HG03097 (cell line): ENCODE results near the gene BPIFB2.
"Not testable (repeated sequence)": the region's sequence is repeated elsewhere in the genome, so short reads cannot be mapped to it uniquely, and the experiment has no call there.

Source experiments
- ATAC-seq: cut with Tn5 transposase; IDR thresholded peaks from one replicate; pipeline ENCODE4 v1.9.1; 2021; ENCODE audit not compliant: unreplicated experiment, low FRiP score

Gene BPIFB2

DNA sequence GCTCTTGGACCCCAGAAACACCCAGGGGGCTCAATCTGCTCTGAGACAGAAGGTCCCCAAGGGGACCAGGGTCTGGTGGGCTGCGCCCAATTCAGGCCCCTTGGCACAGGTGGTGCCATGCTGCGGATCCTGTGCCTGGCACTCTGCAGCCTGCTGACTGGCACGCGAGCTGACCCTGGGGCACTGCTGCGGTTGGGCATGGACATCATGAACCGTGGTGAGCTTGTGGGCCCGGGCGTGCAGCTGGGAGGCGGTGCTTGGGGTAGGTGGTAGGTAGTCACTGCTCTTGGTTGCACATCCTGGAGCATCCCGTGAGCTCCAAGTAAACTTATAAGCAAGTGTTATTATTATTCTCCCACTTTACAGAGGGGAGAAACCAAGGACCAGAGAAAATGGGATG lies 24.0 kb downstream of the BPIFB2 start, which contains the start of gene BPIFB6:
BPIFB6 (plus strand) TSS at position 118 of the 400 bp plus-strand sequence; CDS start at position 118, 0 bp downstream.
- no peak for ATAC-seq

- ATAC-seq = no peak
Measured at GRCh38 chr20:33032555-33032954, 25.1 kb downstream of the BPIFB2 start.

GRCh38 chr20:33033381-33033780 lies 25.9 kb downstream of the BPIFB2 start:
- ATAC-seq = no peak

DNA sequence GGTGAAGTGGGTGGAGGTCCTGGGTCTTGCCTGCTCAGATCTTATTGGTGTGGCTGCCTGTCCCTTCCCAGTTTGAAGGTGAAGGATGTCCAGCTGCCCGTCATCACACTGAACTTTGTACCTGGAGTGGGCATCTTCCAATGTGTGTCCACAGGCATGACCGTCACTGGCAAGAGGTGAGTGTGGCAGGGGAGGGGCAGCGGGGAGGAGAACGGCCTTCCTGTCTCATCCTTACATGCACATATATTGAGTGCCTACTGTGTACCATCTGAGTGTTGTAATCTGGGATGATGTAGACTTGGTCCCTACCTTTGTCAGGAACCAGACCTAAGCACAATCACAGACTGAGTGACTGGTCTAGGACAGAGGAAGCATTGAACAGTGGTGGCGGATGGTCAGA lies 26.6 kb downstream of the BPIFB2 start:
- no peak for ATAC-seq

- no peak for ATAC-seq
Measured at GRCh38 chr20:33034901-33035492, 27.5 kb downstream of the BPIFB2 start.

DNA sequence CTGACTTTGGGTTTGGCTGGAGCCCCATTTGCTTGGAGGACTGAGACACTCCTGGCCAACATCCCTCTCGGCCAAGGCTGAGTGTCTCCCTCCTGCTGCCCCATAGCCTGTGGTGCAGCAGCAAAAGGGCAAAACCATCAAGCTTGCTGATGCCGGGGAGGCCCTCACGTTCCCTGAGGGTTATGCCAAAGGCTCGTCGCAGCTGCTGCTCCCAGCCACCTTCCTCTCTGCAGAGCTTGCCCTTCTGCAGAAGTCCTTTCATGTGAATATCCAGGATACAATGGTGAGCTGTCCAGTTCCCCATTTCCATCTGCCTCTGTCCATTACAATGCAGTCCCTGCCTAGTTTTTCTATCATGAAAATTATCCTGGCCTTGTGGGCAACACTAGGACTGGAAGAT lies 30.0 kb downstream of the BPIFB2 start:
- no peak for ATAC-seq

GRCh38 chr20:33038243-33038642 lies 30.7 kb downstream of the BPIFB2 start:
- ATAC-seq = no peak

DNA sequence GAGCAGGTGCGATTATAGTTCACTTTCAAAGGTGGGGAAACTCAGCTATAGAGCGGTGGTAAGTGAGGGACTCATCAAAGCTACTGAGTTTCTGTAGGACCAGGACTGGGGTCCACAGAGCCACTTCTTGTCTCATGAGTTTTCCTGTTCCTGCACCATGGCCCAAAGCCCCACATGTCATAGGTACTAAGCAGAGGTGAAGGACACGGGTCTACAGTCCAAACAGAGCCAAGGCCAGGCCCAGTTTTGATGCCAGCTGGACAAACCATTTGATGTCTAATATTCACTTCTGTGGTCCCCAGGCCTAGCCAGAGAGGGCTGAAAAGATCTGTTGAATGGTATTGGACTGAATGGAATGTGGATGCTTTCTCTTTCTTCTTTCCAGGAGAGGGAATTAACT lies 34.9 kb downstream of the BPIFB2 start:
- no peak for ATAC-seq

DNA sequence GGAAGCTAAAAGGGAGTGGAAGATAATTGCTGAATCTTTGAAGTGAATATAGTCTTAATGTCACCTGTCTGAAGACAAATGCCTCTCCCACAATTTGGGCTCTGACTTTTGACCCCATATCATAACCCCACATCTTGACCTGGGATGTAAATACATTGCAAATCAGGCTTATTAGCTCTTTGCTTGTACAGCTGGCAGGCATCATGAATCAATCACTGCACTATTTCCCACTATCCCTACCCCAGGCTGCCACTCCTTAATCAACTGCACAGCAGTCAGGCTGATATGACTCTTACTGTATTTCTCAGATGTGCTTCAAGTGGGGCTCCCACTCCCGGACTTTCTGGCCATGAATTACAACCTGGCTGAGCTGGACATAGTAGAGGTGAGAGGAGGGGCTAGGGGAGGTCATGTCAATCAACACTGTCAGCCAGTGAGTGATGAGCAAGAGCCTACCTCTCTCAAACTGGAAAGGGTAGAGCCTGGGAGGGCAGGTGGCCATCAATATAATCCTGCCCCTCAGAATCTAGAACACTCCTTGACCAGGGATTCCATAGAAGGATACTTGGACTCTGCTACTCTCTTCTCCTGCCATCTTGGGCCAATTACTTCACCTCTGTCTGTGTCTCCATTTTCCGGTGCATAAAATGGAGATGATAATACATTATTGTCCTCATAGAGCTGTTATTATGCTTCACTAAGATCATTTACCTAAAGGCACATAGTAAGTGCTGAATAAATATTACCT lies 35.7 kb downstream of the BPIFB2 start:
- no peak for ATAC-seq

- ATAC-seq = no peak
Measured at GRCh38 chr20:33043731-33044181, 36.3 kb downstream of the BPIFB2 start.

DNA sequence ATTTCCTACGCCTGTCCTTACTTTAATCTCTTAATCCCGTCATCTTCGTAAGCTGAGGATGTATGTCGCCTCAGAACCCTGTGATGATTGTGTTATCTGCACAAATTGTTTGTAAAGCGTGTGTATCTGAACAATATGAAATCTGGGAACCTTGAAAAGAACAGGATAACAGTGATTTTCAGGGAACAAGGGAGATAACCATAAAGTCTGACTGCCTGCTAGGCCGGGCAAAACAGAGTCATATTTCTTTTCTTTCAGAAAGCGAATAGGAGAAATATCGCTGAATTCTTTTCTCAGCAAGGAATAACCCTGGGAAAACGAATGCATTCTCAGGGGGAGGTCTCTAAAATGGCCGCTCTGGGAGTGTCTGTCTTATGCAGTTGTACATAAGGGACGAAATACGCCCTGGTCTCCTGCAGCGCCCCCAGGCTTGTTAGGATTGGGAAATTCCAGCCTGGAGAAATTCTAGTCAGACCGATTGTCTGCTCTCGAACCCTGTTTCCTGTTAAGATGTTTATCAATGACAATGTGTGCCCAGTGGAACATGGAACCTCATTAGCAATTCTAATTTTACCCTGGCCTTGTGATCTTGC lies 37.7 kb downstream of the BPIFB2 start:
- not testable (repeated sequence) for ATAC-seq

DNA sequence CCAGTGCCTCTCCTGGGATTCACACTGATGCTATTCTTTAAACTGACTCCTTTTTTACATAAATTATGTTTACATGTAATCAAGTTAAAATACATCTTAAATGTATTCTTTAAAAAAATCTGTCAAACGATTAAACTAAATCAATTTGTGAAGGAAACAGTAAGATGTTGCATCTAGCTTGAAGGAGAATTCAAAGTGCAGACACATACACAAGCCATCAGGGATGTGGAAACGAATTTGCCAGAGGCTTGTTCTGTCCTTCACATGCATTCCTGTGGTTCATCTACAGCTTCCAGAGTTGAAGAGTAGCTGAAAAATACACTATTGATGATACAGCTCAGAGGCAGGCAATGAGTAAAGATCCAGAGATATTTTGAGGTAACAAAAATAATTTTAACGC lies 38.9 kb downstream of the BPIFB2 start:
- no peak for ATAC-seq

DNA sequence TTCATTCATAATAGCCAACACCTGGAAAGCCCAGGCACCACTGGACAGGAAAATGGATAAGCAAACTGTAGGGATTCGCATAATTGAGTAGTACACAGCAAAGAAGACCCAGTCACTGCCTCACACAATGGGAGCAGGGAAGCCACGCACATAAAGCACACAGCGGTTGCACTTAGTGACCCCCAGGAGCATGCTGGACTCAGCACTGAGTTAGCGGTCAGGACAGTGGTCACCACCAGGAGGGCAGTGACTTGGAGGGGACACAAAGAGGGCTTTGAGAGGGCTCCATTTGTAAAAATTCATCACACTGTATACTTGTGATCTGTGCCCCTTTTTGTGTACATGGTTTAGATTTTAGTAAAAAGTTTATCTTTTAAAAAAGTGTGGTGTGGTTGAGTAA lies 43.8 kb downstream of the BPIFB2 start:
- no peak for ATAC-seq

DNA sequence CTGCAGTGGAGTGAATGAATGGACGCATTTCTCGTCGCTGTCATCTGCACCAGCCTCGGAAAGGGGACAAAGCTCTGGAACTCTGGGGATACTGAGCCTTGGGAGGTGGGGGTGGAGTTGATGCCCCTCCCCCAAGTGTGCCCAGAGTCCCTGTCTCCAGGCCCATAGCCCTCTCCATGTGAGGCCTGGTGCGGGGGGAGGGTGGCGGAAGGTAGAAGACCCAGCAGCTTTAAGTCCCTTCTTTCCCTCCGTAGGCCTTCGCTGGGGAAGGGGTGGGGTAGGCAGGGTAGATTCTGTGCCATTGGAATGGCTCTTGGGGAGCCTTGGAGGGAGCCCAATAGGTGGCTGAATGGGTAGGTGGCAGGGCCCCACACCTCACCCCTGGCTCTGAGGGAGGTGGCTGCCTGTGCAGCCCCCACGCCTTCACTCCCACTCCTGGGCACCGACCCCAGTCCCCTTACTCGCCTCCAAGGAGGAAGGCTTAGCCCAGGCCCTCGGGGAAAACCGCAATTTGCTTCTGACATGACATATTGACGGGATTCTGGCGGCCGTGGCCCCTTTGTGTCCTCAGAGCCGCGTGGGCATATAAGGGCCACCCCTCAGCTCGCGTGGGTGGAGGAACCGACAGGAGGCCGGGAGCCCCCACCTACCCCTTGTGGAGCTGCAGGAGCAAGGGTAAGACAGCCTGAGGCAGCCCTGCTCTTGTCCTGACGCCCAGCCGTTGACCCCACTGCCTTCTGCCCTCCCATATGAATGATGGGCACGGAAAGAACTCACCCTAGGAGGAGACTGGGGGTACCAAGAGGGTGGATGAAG lies 46.0 kb downstream of the BPIFB2 start, which contains the start of gene BPIFB3:
BPIFB3 (plus strand) TSS at position 613 of the 816 bp plus-strand sequence. CDS start 1,533 bp downstream, outside the sequence.
- no peak for ATAC-seq

GRCh38 chr20:33054381-33054780 lies 46.9 kb downstream of the BPIFB2 start:
- no peak for ATAC-seq

GRCh38 chr20:33054791-33055190 lies 47.3 kb downstream of the BPIFB2 start:
- no peak for ATAC-seq

- no peak for ATAC-seq
Measured at GRCh38 chr20:33059136-33059535, 51.6 kb downstream of the BPIFB2 start.

- no peak for ATAC-seq
Measured at GRCh38 chr20:33059741-33060390, 52.4 kb downstream of the BPIFB2 start.

DNA sequence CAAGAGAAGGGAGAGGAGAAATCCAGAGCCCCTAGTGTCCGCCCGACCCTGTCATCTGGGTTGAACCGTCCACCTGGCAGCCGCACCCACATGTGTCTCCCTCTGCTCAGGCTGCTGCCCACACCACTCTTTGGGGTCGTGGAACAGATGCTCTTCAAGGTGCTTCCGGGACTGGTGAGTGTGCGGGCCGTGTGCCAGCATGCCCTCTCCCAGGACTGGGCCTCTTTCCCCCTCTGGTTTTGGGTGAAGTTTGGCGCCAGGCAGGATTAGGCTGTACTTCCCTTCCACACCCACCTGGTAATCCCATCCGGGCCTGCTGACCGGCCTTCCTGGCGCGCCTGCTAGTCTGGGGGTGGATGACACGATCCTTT lies 54.1 kb downstream of the BPIFB2 start:
- no peak for ATAC-seq

DNA sequence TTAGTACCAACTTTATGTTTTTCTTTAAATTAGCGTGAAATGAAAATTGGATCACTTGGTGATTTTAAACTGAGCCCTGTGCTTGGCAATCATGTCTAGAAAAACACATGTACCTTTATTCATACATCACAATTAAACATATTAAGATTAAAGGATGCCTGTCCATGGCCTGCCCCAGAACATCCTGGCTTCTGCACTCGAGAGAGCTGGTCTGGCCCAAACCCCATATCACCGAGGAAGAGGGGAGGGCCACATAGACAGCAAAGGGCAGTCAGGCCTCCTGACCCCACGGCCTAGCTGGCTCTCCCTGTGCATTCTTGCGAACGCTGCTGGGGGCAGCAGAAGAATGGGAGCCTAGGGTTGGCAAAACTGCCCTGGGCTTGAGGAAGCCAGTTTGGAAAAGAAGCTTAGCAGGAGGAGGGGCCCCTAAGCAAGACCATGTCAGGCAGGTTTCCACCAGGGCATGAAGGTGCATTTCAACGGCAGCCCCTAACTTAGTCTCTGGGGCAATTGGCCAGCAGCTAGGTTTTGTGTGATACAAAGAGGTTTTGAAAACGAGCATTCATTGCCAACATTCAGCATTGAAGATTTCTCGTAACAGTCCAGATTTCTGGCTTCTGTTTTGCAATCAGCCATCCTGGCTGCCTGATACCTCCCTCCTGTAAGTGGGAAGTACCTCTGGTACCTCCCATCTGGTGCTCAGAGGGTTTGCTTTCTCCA lies 54.8 kb downstream of the BPIFB2 start:
- ATAC-seq = no peak
